SK-N-SH (cell line): ENCODE measurements around the gene UCP3.

ENCODE experiments used
- EP300 ChIP-seq, 2 experiments: IDR thresholded peaks; 2 replicates each; pipeline versions ENCODE4 v1.4.0 to v1.6.1; 2012; ENCODE audit warnings: borderline replicate concordance in 1 of 2, low read depth in 1 of 2, low read length in 1 of 2
- EZH2phosphoT487 ChIP-seq: fragments of 200-600 bp; sonication (generic); IDR thresholded peaks from 2 replicates; pipeline ENCODE4 v1.6.1; 2017; ENCODE audit warnings: low read depth, mixed run types, mild to moderate bottlenecking, antibody characterized with exemption, moderate library complexity, borderline replicate concordance
- FOSL2 ChIP-seq: IDR thresholded peaks from 2 replicates; pipeline ENCODE4 v1.4.0; 2012; ENCODE audit warnings: low read depth, mild to moderate bottlenecking, moderate library complexity, borderline replicate concordance
- GABPA ChIP-seq: IDR thresholded peaks from 2 replicates; pipeline ENCODE4 v1.4.0; 2012; ENCODE audit warnings: low read depth, mild to moderate bottlenecking
- IRF3 ChIP-seq: fragments of 150-350 bp; IDR thresholded peaks from 2 replicates; pipeline ENCODE4 v1.6.1; 2016; ENCODE audit warnings: mild to moderate bottlenecking, low read depth, low read length
- JUND ChIP-seq: IDR thresholded peaks from 2 replicates; pipeline ENCODE4 v1.4.0; 2012
- MXI1 ChIP-seq: IDR thresholded peaks from 2 replicates; pipeline ENCODE4 v1.6.1; 2012; ENCODE audit warnings: mild to moderate bottlenecking, low read depth, low read length, improper control_type of control experiment
- POLR2AphosphoS5 ChIP-seq: IDR thresholded peaks from 2 replicates; pipeline ENCODE4 v1.6.1; 2012; ENCODE audit warnings: low read depth, low read length
- SIN3A ChIP-seq: IDR thresholded peaks from 2 replicates; pipeline ENCODE4 v1.6.1; 2012; ENCODE audit warnings: low read depth, mild to moderate bottlenecking, low read length, moderate library complexity, borderline replicate concordance
- TAF1 ChIP-seq: IDR thresholded peaks from 2 replicates; pipeline ENCODE4 v1.6.1; 2012; ENCODE audit warnings: low read depth, mild to moderate bottlenecking, low read length, moderate library complexity, borderline replicate concordance
- TF ChIP-seq, protein P1 (sequence below): IDR thresholded peaks from 2 replicates; pipeline ENCODE4 v1.6.1; 2012; ENCODE audit warnings: mild to moderate bottlenecking, low read depth, low read length, moderate library complexity
- TF ChIP-seq, protein P2 (sequence below): fragments of 200-600 bp; sonication (generic); IDR thresholded peaks from 2 replicates; pipeline ENCODE4 v1.6.1; 2017; ENCODE audit warnings: antibody characterized with exemption, mild to moderate bottlenecking, moderate library complexity
- TF ChIP-seq, protein P3 (sequence below): IDR thresholded peaks from 2 replicates; pipeline ENCODE4 v1.4.0; 2012; ENCODE audit warnings: low read depth, borderline replicate concordance

- TF ChIP-seq, protein P1, sequence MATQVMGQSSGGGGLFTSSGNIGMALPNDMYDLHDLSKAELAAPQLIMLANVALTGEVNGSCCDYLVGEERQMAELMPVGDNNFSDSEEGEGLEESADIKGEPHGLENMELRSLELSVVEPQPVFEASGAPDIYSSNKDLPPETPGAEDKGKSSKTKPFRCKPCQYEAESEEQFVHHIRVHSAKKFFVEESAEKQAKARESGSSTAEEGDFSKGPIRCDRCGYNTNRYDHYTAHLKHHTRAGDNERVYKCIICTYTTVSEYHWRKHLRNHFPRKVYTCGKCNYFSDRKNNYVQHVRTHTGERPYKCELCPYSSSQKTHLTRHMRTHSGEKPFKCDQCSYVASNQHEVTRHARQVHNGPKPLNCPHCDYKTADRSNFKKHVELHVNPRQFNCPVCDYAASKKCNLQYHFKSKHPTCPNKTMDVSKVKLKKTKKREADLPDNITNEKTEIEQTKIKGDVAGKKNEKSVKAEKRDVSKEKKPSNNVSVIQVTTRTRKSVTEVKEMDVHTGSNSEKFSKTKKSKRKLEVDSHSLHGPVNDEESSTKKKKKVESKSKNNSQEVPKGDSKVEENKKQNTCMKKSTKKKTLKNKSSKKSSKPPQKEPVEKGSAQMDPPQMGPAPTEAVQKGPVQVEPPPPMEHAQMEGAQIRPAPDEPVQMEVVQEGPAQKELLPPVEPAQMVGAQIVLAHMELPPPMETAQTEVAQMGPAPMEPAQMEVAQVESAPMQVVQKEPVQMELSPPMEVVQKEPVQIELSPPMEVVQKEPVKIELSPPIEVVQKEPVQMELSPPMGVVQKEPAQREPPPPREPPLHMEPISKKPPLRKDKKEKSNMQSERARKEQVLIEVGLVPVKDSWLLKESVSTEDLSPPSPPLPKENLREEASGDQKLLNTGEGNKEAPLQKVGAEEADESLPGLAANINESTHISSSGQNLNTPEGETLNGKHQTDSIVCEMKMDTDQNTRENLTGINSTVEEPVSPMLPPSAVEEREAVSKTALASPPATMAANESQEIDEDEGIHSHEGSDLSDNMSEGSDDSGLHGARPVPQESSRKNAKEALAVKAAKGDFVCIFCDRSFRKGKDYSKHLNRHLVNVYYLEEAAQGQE, result no peak
- TF ChIP-seq, protein P2, sequence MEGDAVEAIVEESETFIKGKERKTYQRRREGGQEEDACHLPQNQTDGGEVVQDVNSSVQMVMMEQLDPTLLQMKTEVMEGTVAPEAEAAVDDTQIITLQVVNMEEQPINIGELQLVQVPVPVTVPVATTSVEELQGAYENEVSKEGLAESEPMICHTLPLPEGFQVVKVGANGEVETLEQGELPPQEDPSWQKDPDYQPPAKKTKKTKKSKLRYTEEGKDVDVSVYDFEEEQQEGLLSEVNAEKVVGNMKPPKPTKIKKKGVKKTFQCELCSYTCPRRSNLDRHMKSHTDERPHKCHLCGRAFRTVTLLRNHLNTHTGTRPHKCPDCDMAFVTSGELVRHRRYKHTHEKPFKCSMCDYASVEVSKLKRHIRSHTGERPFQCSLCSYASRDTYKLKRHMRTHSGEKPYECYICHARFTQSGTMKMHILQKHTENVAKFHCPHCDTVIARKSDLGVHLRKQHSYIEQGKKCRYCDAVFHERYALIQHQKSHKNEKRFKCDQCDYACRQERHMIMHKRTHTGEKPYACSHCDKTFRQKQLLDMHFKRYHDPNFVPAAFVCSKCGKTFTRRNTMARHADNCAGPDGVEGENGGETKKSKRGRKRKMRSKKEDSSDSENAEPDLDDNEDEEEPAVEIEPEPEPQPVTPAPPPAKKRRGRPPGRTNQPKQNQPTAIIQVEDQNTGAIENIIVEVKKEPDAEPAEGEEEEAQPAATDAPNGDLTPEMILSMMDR, result no peak
- no peak for TF ChIP-seq JUND
- TF ChIP-seq MXI1, result no peak
- no peak for TF ChIP-seq POLR2AphosphoS5
- TF ChIP-seq IRF3, result no peak
- TF ChIP-seq GABPA, result no peak
- TF ChIP-seq EZH2phosphoT487, result no peak
- TF ChIP-seq, protein P3, sequence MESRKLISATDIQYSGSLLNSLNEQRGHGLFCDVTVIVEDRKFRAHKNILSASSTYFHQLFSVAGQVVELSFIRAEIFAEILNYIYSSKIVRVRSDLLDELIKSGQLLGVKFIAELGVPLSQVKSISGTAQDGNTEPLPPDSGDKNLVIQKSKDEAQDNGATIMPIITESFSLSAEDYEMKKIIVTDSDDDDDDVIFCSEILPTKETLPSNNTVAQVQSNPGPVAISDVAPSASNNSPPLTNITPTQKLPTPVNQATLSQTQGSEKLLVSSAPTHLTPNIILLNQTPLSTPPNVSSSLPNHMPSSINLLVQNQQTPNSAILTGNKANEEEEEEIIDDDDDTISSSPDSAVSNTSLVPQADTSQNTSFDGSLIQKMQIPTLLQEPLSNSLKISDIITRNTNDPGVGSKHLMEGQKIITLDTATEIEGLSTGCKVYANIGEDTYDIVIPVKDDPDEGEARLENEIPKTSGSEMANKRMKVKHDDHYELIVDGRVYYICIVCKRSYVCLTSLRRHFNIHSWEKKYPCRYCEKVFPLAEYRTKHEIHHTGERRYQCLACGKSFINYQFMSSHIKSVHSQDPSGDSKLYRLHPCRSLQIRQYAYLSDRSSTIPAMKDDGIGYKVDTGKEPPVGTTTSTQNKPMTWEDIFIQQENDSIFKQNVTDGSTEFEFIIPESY, result no peak
- TF ChIP-seq TAF1, result no peak
- no peak for TF ChIP-seq FOSL2
- TF ChIP-seq SIN3A, result no peak
- TF ChIP-seq EP300 (IDR thresholded peaks at IDR 0.05; ENCODE audit: borderline replicate concordance in 1 of 2, low read depth in 1 of 2, low read length in 1 of 2), result no peak
Measured at GRCh38 chr11:74004046-74004695, 4.7 kb downstream of the UCP3 start.
